Measurements from ENCODE around the gene C10orf105. TPM values are rescaled to one million over a fixed set of nuclear protein-coding genes. Genes with fewer than 3 reads are reported as not detected.
A peak's percentile ranks its signal among the peaks of the same experiment; 100 is the strongest.

Gene C10orf105
- total RNA-seq, 1 donor from 2014 or later, result not detected

GRCh38 chr10:71717551-71717951, 2.0 kb downstream of the C10orf105 start:
- Mint-ChIP-seq H3K4me1 (ENCODE audit: low read depth) (peaks cover 8% of the 10 kb centered on the region), H3K27me3 (ENCODE audit: low read depth) (peaks cover 12% of the 10 kb centered on the region), H3K4me3 (ENCODE audit: unreplicated experiment) (no peak overlapping the region), H3K9me3 (ENCODE audit: low read depth) (no peaks in the 10 kb centered on the region), H3K27ac (ENCODE audit: unreplicated experiment) (peak overlapping the region; percentile 43), H3K36me3 (ENCODE audit: low read depth) (no peaks in the 10 kb centered on the region)
- no peak for DNase-seq (ENCODE audit: low spot score)
- TF ChIP-seq CTCF (IDR thresholded peaks at IDR 0.05), result no peak

- Mint-ChIP-seq H3K9me3 (ENCODE audit: low read depth) (no peaks in the 10 kb centered on the region), H3K27ac (ENCODE audit: unreplicated experiment) (no peak overlapping the region), H3K4me3 (ENCODE audit: unreplicated experiment) (no peak overlapping the region), H3K4me1 (ENCODE audit: low read depth) (peaks cover 8% of the 10 kb centered on the region), H3K27me3 (ENCODE audit: low read depth) (peaks cover 12% of the 10 kb centered on the region), H3K36me3 (ENCODE audit: low read depth) (no peaks in the 10 kb centered on the region)
- no peak for TF ChIP-seq CTCF (IDR thresholded peaks at IDR 0.05)
- no peak for DNase-seq (ENCODE audit: low spot score)
Measured at GRCh38 chr10:71717056-71717455, 2.5 kb downstream of the C10orf105 start.

- Mint-ChIP-seq H3K27ac (ENCODE audit: unreplicated experiment) (no peak overlapping the region), H3K27me3 (ENCODE audit: low read depth) (peaks cover 8% of the 10 kb centered on the region), H3K4me1 (ENCODE audit: low read depth) (peaks cover 8% of the 10 kb centered on the region), H3K9me3 (ENCODE audit: low read depth) (no peaks in the 10 kb centered on the region), H3K4me3 (ENCODE audit: unreplicated experiment) (no peak overlapping the region), H3K36me3 (ENCODE audit: low read depth) (no peaks in the 10 kb centered on the region)
- TF ChIP-seq CTCF (IDR thresholded peaks at IDR 0.05), result no peak
- DNase-seq (ENCODE audit: low spot score), result no peak
Measured at GRCh38 chr10:71716426-71716825, 3.2 kb downstream of the C10orf105 start.

GRCh38 chr10:71715860-71716259, 3.7 kb downstream of the C10orf105 start:
- Mint-ChIP-seq H3K27ac (ENCODE audit: unreplicated experiment) (no peak overlapping the region), H3K27me3 (ENCODE audit: low read depth) (peaks cover 5% of the 10 kb centered on the region), H3K4me3 (ENCODE audit: unreplicated experiment) (no peak overlapping the region), H3K36me3 (ENCODE audit: low read depth) (no peaks in the 10 kb centered on the region), H3K4me1 (ENCODE audit: low read depth) (peaks cover 8% of the 10 kb centered on the region), H3K9me3 (ENCODE audit: low read depth) (no peaks in the 10 kb centered on the region)
- DNase-seq (ENCODE audit: low spot score), result no peak
- no peak for TF ChIP-seq CTCF (IDR thresholded peaks at IDR 0.05)

- no peak for TF ChIP-seq CTCF (IDR thresholded peaks at IDR 0.05)
- Mint-ChIP-seq H3K27me3 (ENCODE audit: low read depth) (peaks cover 2% of the 10 kb centered on the region), H3K4me3 (ENCODE audit: unreplicated experiment) (no peak overlapping the region), H3K36me3 (ENCODE audit: low read depth) (no peaks in the 10 kb centered on the region), H3K9me3 (ENCODE audit: low read depth) (no peaks in the 10 kb centered on the region), H3K4me1 (ENCODE audit: low read depth) (peaks cover 8% of the 10 kb centered on the region), H3K27ac (ENCODE audit: unreplicated experiment) (no peak overlapping the region)
- no peak for DNase-seq (ENCODE audit: low spot score)
Measured at GRCh38 chr10:71715026-71715425, 4.6 kb downstream of the C10orf105 start.
